ENCODE results near the gene EEIG1. TPM values are rescaled to one million over a fixed set of nuclear protein-coding genes. Genes with fewer than 3 reads are reported as not detected.

EEIG1 gene
- total RNA-seq, 1 donor from 2014 or later: 71.1 TPM

GRCh38 chr9:127981559-127982121, 851 bp upstream of the EEIG1 start:
- Mint-ChIP-seq H3K9me3 (no peaks in the 10 kb centered on the region), H3K27me3 (ENCODE audit: low read depth) (no peaks in the 10 kb centered on the region), H3K36me3 (ENCODE audit: low read depth) (no peaks in the 10 kb centered on the region), H3K27ac (ENCODE audit: unreplicated experiment) (peak overlapping the region; percentile 100), H3K4me1 (peaks cover 41% of the 10 kb centered on the region), H3K4me3 (peak overlapping the region; percentile 90)
- DNase-seq (ENCODE audit: low read depth, low spot score): no peak
- TF ChIP-seq CTCF (conservative IDR thresholded peaks at IDR 0.05): no peak

GRCh38 chr9:127980060-127980705, 606 bp downstream of the EEIG1 start:
- no peaks in the 10 kb centered on the region for H3K9me3 Mint-ChIP-seq

DNA sequence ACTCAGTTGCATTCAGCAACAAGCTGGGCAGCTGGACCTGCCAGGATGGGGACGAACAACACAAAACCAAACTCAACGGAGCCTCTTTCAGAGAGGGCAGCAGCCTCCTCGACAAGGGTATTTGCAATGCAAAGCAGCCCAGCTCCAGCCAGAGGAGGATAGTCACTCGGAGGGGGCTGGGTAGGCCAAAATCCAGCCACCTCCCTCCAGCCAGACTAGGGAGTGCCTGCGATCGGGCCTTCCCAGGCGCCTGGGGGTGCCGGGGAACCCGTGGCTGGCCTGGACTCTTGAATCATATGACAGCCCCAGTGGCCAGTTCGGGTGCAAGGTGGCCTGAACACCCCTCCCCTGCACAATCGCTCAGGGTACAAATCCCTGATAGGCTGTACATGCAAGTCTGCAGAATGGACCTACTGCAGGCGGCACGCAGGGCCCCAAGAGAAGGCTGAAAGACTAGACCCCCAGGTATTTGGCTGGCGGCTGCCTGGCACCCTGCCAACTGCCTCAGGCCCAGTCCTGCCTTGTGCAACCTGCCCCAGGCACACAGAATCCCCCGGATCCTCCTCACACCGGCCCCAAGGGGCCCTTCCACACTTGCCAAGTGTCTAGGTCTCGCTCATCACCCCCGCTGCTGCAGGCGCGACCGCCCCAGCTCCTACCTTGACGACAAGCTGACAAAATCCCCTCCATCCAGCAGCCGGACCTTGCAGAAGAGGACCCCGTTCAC, 1.3 kb downstream of the EEIG1 start:
- Mint-ChIP-seq H3K27ac (ENCODE audit: unreplicated experiment) (peak overlapping the region; percentile 62), H3K9me3 (no peaks in the 10 kb centered on the region), H3K4me1 (peaks cover 56% of the 10 kb centered on the region), H3K36me3 (ENCODE audit: low read depth) (no peaks in the 10 kb centered on the region), H3K27me3 (ENCODE audit: low read depth) (no peaks in the 10 kb centered on the region), H3K4me3 (peak overlapping the region; percentile 97)
- DNase-seq (ENCODE audit: low read depth, low spot score): peak; percentile 18
- no peak for TF ChIP-seq CTCF (conservative IDR thresholded peaks at IDR 0.05)

More at GRCh38 chr9:127980060-127980705, 606 bp downstream of the EEIG1 start:
- Mint-ChIP-seq H3K27ac (ENCODE audit: unreplicated experiment) (peak overlapping the region; percentile 62), H3K4me1 (peaks cover 52% of the 10 kb centered on the region), H3K27me3 (ENCODE audit: low read depth) (no peaks in the 10 kb centered on the region), H3K36me3 (ENCODE audit: low read depth) (no peaks in the 10 kb centered on the region), H3K4me3 (peak overlapping the region; percentile 97)
- TF ChIP-seq CTCF (conservative IDR thresholded peaks at IDR 0.05): no peak
- DNase-seq (ENCODE audit: low read depth, low spot score): peak; percentile 29

DNA sequence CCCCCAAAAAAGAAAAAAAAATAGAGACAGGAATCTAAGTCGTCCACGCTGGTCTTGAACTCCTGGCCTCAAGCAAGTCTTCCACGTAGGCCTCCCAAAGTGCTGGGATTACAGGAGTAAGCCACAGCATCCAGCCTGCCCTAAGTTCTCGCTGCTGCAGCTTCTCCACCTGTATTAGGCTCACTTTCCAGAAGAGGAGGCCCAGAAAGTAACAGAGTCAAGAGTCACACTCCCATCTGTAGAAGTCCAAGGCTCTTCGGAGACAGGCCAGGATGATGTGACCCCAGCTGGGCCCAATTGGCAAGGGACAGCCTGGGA, 1.8 kb downstream of the EEIG1 start:
- H3K27ac Mint-ChIP-seq (ENCODE audit: unreplicated experiment): no peak overlapping the region
- H3K4me3 Mint-ChIP-seq: peak overlapping the region; percentile 97
- H3K27me3 Mint-ChIP-seq (ENCODE audit: low read depth): no peaks in the 10 kb centered on the region
- DNase-seq (ENCODE audit: low read depth, low spot score): no peak
- TF ChIP-seq CTCF (conservative IDR thresholded peaks at IDR 0.05): no peak
- peaks cover 61% of the 10 kb centered on the region for H3K4me1 Mint-ChIP-seq
- no peaks in the 10 kb centered on the region for H3K9me3 Mint-ChIP-seq
- no peaks in the 10 kb centered on the region for H3K36me3 Mint-ChIP-seq (ENCODE audit: low read depth)

- Mint-ChIP-seq H3K9me3 (no peaks in the 10 kb centered on the region), H3K4me3 (peak overlapping the region; percentile 90), H3K36me3 (ENCODE audit: low read depth) (no peaks in the 10 kb centered on the region), H3K4me1 (peaks cover 63% of the 10 kb centered on the region), H3K27ac (ENCODE audit: unreplicated experiment) (peak overlapping the region; percentile 50), H3K27me3 (ENCODE audit: low read depth) (no peaks in the 10 kb centered on the region)
- TF ChIP-seq CTCF (conservative IDR thresholded peaks at IDR 0.05): peak; percentile 21
- DNase-seq (ENCODE audit: low read depth, low spot score): no peak
These were observed 2.7 kb downstream of the EEIG1 start for GRCh38 chr9:127977884-127978647.

All from neural crest cell (in vitro differentiated cells).